ENCODE measurements around the gene MRPL9.

DNA sequence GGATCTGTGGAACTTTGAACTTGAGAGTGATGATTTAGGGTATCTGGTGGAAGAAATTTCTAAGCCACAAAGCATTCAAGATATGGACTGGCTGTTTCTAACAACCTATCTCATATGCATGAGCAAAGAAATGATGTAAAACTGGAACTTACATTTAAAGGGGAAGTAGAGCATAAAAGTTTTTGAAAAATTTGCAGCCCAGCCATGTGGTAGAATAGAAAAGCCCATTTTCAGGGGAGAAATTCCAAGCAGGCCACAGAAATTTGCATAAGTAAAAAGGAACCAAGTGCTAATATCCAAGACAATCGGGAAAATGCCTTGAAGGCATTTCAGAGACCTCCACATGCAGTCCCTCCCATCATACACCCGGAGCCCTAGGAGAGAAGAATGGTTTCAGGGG is 26.3 kb downstream of the MRPL9 start:
- TF ChIP-seq, protein P1, sequence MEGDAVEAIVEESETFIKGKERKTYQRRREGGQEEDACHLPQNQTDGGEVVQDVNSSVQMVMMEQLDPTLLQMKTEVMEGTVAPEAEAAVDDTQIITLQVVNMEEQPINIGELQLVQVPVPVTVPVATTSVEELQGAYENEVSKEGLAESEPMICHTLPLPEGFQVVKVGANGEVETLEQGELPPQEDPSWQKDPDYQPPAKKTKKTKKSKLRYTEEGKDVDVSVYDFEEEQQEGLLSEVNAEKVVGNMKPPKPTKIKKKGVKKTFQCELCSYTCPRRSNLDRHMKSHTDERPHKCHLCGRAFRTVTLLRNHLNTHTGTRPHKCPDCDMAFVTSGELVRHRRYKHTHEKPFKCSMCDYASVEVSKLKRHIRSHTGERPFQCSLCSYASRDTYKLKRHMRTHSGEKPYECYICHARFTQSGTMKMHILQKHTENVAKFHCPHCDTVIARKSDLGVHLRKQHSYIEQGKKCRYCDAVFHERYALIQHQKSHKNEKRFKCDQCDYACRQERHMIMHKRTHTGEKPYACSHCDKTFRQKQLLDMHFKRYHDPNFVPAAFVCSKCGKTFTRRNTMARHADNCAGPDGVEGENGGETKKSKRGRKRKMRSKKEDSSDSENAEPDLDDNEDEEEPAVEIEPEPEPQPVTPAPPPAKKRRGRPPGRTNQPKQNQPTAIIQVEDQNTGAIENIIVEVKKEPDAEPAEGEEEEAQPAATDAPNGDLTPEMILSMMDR (IDR thresholded peaks at IDR 0.05 in 8 of 11, conservative IDR thresholded peaks at IDR 0.05 in 3 of 11), result no peak
- TF ChIP-seq POLR2AphosphoS5 (IDR thresholded peaks at IDR 0.05), result no peak
